ENCODE measurements around the gene GALNT14.

DNA sequence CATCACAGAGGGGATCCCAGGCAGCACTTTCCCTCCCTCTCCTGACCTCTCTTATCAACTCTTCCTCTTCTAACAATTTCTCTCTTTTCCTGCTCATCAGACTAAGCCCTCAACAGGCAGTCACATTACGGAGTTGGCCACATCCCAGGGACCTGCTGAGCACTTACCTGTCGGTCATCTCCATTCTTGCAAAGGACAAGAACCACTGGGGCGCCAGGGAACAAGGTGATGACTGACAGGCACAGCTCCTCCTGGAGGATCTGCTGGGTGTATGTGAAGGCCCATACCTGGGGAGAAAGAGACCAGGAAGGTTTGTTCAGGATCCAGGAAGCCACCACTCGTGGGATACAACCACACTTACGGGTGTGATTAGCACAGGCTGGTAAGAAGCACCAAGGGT is 226.2 kb downstream of the GALNT14 start:
- TF ChIP-seq, protein P1, sequence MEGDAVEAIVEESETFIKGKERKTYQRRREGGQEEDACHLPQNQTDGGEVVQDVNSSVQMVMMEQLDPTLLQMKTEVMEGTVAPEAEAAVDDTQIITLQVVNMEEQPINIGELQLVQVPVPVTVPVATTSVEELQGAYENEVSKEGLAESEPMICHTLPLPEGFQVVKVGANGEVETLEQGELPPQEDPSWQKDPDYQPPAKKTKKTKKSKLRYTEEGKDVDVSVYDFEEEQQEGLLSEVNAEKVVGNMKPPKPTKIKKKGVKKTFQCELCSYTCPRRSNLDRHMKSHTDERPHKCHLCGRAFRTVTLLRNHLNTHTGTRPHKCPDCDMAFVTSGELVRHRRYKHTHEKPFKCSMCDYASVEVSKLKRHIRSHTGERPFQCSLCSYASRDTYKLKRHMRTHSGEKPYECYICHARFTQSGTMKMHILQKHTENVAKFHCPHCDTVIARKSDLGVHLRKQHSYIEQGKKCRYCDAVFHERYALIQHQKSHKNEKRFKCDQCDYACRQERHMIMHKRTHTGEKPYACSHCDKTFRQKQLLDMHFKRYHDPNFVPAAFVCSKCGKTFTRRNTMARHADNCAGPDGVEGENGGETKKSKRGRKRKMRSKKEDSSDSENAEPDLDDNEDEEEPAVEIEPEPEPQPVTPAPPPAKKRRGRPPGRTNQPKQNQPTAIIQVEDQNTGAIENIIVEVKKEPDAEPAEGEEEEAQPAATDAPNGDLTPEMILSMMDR (IDR thresholded peaks at IDR 0.05; ENCODE audit: low read length), result no peak
- TF ChIP-seq EZH2 (optimal IDR thresholded peaks at IDR 0.05; ENCODE audit: low read depth, low read length), result no peak
